ENCODE data around the gene PGGHG.
"Not testable (repeated sequence)": the region's sequence is repeated elsewhere in the genome, so short reads cannot be mapped to it uniquely, and the experiment has no call there.

Gene PGGHG

DNA sequence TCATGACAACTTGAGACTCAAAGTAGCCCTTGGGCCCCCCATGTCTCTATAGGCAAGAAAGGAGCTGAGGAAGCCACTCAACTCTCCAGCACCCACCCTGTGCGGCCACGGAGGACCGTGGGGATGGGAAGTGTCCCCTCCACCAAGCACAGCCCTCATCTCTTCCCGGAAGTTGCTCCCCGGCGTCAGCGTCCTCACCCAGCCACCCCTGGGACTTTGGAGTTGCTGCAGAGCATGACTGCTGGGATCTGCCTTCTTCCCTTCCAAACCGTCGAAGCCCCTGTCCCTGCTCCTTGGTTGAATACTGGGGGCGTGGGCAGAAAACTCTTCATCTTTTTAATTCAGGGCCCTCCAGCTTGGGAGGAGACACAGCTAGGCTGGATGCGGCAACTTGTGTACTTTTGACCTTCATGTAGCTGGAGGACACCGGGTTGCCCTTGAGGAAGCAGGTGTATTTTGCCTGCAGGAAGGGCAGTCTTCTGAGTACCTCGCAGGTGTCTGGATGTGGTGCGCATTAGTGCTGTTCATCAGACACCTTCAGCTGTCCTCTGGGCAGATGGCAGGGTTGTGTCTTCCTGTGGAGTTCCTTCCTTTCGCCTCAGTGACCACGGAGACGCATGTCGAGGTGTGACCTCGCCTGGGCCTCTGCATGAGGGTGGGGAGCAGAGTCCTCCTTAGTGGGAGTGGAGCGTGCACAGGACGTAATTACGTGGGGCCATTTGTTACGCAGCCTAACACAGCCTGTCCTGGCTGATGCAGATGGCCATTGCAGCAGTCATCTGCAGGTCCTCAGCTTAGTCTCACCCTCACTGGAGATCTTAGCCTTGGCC is 43.9 kb downstream of the PGGHG start:
- DNase-seq: no peak

DNA sequence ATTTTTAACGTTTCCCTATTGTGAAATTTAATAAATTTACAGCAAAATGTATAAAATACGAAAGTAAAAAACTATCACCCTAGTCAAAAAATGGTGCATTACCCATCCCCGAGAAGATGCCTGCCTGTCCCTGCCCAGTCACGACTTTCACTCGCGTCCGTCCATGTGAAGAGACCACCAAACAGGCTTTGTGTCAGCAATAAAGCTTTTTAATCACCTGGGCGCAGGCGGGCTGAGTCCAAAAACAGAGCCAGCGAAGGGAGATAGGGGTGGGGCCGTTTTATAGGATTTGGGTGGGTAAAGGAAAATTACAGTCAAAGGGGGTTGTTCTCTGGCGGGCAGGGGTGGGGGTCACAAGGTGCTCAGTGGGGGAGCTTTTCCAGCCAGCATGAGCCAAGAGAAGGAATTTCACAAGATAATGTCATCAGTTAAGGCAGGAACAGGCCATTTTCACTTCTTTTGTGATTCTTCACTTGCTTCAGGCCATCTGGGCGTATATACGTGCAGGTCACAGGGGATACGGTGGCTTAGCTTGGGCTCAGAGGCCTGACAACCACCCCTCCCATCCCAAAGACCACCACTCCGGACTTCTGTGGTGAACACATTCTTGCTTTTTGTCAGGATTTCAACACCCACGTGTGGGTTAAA is 44.8 kb downstream of the PGGHG start:
- DNase-seq: not testable (repeated sequence)

DNA sequence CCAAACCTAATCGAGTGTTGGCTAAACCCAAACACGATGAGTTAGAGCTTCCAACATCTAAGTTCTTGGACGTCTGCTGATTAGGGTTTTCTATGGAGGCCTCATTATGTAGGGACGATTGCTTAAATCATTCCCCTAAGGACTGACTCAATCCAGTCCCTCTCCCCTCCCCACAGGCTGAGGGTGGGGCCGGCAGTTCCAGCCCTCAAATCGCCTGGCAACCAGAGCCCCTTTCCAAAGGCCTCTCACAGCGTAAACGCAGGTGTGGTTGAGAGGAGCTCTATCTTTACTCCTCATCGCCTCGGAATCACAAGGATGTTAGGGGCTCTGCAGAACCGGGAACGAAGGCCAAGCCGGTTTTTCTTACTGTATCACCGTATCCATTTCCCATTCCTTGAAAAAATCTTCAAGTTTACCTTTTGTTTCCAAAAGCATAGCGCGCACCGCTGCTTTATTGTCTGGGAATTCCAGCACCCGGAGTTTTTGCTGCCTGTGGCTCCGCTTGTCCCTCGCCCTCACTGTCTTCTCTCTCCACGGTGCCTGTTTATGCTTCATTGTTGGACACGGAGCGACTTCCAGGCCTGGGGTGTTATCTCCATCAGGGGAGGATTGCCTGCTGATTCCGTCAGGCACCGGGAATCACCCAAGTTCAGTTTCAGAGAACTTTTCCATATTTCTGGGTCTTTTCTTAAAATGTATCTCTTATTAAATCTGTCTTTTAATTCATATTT is 45.5 kb downstream of the PGGHG start:
- DNase-seq: no peak

DNA sequence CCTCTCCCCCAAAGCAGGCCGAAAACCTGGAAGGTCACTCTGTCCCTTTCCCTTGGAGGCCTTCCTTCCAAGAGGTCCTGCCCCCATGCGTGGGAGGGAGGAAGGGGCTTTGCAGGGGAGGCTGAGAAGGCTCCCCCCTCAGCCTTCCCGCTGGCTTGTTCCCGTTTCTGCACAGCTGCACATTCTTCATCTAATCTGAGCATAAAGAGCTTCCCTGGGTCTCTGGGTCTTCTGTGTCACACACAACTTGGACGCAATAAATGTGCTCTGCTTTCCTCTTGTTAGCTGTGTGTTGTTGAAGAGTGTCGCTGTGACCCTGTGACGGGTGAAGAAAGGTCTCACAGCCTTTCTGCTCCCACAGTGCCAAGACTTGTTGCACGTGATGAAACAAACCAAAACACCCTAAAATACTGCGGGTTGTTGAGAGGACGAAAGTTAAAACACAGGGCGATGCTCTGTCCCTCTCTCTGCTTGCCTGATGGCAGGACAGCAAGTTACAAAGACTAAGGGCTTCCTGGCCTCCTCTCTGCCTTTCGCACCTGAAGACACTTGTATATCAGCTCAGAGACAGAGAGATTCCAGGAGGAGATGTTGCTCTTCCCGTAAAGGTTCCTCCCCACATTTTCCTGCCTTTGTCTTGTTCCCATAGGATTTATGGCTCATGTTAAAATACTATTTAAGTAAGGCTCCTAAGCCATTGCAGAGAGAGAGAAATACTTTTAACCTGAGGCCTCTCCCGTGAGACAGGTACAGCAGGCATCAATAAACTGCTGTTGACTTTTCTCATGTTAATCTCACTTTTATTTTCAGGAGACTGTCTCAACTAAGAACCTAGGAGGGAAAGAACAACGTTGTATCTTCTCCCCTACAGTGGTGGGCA is 47.1 kb downstream of the PGGHG start:
- no peak for DNase-seq

DNA sequence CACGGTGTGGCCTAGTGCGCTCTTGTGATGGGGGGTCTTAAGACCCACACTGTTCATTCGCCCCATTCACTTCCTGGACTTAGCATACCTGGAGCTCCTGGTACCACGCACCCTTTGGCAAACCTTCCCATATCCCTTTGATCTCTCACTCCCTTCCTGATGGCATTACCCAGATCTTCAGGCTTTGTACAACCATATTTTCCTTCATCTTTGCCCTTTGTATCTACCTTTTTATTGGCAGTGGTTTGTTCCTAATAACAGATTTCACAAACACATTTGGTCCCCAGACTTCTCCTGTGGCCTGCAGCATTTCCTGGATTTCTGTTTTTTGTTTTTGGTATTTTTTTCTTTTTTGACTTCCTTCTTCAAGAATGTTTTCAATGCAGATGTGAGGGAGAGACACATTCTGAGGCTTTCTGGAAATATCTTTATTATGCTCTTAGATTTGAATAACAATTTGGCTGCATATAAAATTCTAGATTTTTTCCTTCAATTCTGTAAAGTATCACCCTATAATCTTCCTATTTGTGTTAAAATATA is 47.8 kb downstream of the PGGHG start:
- no peak for DNase-seq

DNA sequence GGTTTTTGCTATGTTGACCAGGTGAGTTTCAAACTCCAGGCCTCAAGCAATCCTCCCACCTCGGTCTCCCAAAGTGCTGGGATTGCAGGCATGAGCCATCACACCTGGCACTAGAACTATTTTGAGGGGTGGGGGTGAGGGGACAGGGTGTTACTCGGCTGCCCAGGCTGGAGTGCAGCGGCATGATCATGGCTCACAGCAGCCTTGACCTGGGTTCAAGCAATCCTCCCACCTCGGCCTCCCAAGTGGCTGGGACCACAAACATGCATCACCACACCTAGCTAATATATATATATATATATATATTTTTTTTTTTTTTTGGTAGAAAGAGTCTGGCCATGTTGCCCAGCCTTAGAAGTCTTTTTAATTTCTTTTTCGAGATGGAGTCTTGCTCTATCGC is 48.8 kb downstream of the PGGHG start:
- DNase-seq: no peak

DNA sequence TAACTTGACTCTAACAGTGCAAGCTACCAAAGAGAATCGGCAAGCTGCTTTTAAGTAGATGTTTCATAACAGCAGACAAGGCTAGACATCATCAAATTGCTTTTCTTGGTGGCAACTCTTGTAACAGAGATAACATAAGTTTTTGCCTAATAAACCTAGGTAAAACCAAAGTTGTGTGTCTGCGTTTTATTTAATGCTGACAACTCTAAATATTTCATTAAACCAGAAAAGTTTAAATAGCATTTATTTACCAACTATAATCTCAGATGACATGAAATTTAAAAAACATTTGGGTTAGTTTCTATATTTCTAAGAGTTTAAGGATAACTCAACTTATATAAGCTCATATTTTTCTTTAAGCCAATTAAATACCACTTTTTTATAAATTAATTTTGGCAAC is 51.0 kb downstream of the PGGHG start:
- DNase-seq: no peak

DNA sequence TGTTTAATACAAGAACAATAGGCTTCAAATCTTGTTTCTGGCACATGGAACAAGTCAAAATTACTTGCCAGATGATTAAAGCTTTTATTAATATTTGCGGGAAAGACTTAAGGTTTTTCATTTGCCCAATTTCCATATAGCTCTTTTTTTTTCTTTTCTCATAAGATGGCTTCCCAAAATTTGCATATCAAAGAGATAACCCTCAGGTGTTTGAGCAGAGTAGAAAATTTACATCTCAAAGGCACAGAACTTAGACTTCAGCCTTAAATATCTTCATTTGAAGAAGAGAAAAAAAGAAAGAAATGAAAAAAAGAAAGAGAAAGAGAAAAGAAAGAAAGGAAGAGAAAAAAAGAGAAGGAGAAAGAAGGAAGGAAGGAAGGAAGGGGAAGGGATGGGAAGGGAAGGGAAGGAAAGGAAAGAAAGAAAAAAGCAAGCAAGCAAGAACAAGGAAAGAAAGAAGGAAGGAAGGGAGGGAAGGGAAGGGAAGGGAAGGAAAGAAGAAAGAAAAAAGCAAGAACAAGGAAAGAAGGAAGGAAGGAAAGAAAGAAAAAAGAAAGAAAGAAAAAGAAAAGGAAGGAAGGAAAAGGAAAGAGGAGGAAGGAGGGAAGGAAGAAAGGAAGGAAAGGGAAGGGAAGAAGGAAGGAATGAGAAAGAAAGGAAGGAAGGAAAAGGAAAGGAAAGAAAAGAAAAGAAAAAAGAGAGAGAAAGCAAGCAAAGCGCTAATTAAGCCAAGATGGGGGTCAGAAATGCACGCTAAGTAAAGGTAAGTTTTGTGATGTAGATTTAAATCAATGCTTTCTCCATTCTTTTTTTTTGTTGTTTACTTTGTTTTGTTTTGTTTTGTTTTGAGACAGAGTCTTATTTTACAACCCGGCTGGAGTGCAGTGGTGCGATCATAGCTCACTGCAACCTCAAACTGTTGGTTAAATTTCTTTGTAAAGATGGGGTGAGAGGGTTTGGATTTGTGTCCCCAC is 51.9 kb downstream of the PGGHG start:
- DNase-seq: no peak

DNA sequence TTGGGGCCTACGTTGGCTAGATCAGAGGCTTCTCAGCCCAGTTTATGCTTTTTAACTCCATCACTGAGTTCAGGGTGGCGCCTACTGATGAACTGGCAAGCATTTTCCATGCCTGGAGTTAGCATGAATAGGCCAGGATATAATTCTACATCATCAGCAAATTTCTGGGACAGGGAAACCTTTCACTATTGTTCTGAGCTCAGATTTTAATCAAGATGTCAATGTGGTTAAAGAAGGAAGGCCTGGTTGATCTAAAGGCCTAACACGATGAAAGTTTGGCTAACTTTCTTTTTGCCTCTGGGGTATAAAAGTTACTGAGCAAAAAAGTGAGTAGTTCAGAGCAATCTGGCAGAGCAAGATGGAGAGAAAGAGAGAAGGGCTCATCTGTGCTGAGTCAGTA is 53.4 kb downstream of the PGGHG start:
- DNase-seq: no peak

DNA sequence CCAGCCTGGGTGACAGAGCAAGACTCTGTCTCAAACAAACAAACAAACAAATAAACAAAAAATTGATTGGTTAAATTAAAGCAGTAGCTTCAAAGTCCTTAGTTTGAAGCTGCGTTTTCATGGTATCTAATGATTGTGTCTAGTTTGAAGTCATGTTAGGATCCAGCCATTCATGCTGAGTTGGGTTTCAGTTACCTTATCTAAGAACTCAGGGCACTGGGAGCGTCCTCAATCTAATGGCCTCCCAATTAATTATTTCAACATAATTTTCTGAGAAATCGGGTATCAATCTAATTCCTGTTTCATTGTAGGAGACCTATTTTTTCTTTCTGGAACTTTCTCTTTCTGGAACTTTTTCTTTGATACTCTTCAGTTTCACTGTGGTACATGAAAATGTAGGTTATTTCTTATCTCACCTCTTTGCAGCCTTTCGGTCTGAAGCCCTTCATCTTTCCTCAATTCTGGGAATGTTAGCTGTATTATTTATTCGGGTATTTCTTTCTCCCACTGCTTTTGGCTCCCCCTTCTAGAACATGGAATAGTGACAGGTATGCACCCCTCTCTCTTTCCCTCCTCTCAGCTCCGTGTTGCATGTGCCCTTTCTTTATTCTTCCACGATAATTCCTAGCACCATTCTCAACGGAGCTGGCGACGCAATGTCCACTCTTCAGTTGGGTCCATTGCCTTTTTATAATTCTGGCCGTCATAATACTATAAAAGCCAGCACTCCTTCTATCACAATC is 56.1 kb downstream of the PGGHG start:
- no peak for DNase-seq
